Measurements from ENCODE around the gene SEMA6D.
"Not testable (repeated sequence)": the region's sequence is repeated elsewhere in the genome, so short reads cannot be mapped to it uniquely, and the experiment has no call there.

DNA sequence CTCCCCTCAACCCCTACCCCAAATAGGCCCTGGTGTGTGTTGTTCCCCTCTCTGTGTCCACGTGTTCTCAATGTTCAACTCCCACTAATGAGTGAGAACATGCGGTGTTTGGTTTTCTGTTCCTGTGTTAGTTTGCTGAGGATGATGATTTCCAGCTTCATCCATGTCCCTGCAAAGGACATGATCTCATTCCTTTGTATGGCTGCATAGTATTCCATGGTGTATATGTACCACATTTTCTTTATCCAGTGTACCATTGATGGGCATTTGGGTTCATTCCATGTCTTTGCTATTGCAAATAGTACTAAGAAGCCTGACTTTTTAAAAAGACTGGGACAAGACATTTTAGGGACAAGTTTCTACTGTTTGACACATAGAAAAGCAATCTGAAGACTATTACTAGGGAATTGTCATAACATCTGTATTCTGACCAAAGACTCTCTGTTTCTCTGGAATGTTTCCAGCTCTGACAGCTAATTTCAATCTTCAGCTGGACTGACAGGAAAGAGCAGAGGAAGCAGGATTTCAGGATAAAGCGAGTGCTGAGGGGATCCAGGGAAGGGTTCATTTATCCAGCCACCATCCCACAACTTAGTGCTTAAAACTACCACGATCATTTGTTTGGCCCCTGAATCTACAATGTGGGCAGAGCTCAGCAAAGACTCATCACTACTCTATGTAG, 21.0 kb downstream of the SEMA6D start:
- TF ChIP-seq, protein P1, sequence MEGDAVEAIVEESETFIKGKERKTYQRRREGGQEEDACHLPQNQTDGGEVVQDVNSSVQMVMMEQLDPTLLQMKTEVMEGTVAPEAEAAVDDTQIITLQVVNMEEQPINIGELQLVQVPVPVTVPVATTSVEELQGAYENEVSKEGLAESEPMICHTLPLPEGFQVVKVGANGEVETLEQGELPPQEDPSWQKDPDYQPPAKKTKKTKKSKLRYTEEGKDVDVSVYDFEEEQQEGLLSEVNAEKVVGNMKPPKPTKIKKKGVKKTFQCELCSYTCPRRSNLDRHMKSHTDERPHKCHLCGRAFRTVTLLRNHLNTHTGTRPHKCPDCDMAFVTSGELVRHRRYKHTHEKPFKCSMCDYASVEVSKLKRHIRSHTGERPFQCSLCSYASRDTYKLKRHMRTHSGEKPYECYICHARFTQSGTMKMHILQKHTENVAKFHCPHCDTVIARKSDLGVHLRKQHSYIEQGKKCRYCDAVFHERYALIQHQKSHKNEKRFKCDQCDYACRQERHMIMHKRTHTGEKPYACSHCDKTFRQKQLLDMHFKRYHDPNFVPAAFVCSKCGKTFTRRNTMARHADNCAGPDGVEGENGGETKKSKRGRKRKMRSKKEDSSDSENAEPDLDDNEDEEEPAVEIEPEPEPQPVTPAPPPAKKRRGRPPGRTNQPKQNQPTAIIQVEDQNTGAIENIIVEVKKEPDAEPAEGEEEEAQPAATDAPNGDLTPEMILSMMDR (IDR thresholded peaks at IDR 0.05), result not testable (repeated sequence)
- not testable (repeated sequence) for TF ChIP-seq POLR2A (IDR thresholded peaks at IDR 0.05)
